K562 (cell line): Measurements from ENCODE around the gene TMED4. TPM values are rescaled to one million over a fixed set of nuclear protein-coding genes. Genes with fewer than 3 reads are reported as not detected.

ENCODE experiments used
- HCFC1 ChIP-seq: IDR thresholded peaks from 2 replicates; pipeline ENCODE4 v1.6.1; 2012; ENCODE audit warnings: low read depth, low read length, improper control_type of control experiment
- PCBP1 ChIP-seq: fragments of 200-400 bp; formaldehyde crosslinking; IDR thresholded peaks from 2 replicates; pipeline ENCODE4 v1.6.1; 2018; ENCODE audit warnings: mild to moderate bottlenecking, low read depth, low read length; ENCODE audit not compliant: poor library complexity, severe bottlenecking
- RBM14 ChIP-seq: fragments of 200-400 bp; formaldehyde crosslinking; IDR thresholded peaks from 2 replicates; pipeline ENCODE4 v1.6.1; 2018; ENCODE audit warnings: low read depth, mild to moderate bottlenecking, low read length, moderate library complexity, borderline replicate concordance; ENCODE audit not compliant: insufficient read depth
- RERE ChIP-seq: sonication (generic); formaldehyde crosslinking; IDR thresholded peaks from 2 replicates; pipeline ENCODE4 v1.8.0; 2023; ENCODE audit warnings: missing genetic modification reagents, mild to moderate bottlenecking, borderline replicate concordance
- TARDBP ChIP-seq: fragments of 450-650 bp; IDR thresholded peaks from 2 replicates; pipeline ENCODE4 v1.6.1; 2016
- polyA plus RNA-seq, 8 experiments: library from polyadenylated mRNA; depleted of rRNA in 4 of 8; stranded (reverse) in 5 of 8; unstranded in 3 of 8; fragments of >200 nt; fragmentation: Nextera tagmentation in 2 of 8; fragmentation: Illumina TruSeq in 1 of 8; extraction: Ambion mirVana in 2 of 8; extraction: Trizol in 1 of 8; gene quantifications; 2 replicates each; pipeline versions ENCODE4 v1.2.1 to v1.2.3, GENCODE V29; 2011 to 2014; ENCODE audit warnings: inconsistent platforms in 1 of 8, missing spikeins in 1 of 8
- total RNA-seq, 7 experiments: library from RNA; depleted of rRNA in 6 of 7; stranded (reverse); fragments of >200 nt in 6 of 7; fragmentation: Illumina TruSeq in 2 of 7; extraction: Trizol in 2 of 7; gene quantifications; 2 replicates each; pipeline versions ENCODE4 v1.2.1 to v1.2.3, GENCODE V29; 2011 to 2021; ENCODE audit warnings: low replicate concordance in 1 of 7

Gene TMED4
- total and polyA plus RNA-seq, 9 of the 15 experiments (the other 6 are each of a cell fraction or from before 2014, with no cell fraction given): 20.3 to 64.0 (median 42.1) TPM

DNA sequence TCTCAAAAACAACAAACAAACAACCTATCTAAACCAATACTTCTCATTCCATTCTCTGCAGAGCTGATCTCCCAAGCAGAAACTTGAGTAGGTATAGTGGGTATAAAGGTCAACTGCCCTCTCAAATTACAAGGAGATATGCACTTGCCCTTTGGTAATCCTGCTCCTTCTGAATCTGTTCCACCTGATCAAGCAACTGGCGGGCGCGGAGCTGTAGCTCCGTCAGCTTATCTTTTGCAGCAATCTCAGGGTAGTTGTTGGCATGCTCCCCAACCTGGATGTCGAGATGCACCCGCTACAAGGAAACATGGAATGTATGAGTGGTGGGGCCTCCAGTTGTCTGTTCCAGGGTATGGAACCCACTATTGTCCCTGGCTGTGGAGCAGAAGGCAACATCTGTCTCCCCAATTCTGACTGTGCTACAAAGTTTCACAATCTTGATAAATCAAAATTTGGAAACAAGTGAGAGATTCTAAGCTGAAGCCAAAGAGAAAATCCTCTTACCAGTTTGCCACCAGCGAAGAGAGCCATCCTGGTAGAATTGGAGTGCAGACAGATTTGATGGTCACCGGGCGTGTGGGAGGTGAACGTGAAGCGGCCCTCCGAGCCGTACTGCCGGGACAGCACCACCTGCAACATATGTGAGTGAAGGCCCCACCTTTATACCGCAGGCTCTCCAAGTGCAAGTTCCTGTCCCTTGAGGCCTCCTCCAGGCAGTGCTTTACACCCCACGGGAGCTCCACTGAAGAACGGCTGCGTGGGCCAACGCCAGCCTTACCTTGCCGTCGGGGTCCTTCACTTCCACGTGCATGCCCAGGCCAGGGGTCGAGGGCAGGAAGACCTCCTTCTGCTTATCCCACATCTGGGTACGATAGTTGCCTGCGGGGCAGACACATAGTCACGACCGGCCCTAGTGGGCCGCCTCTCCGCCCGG is 819 bp downstream of the TMED4 start (continued):
- TF ChIP-seq RERE (no peak), TARDBP (no peak), RBM14 (no peak), HCFC1 (0 out of 2 replicates have a peak, but pooled peaks have one; percentile 3), PCBP1 (no peak)
